ENCODE results near the gene ANKMY1.

GRCh38 chr2:240519396-240520129 lies 38.2 kb downstream of the ANKMY1 start:
- TF ChIP-seq SUZ12 (IDR thresholded peaks at IDR 0.05; ENCODE audit: extremely low read depth, insufficient read depth, insufficient read length) (no peak), YY1 (IDR thresholded peaks at IDR 0.05; ENCODE audit: insufficient read depth, insufficient read length) (no peak), ZNF274 (IDR thresholded peaks at IDR 0.05; ENCODE audit: low read depth, low read length) (no peak)

Measured in NT2/D1 (cell line).